Ramos (cell line): Measurements from ENCODE around the gene FAM83C.
"Not testable (repeated sequence)": the region's sequence is repeated elsewhere in the genome, so short reads cannot be mapped to it uniquely, and the experiment has no call there.

ENCODE experiments used
- in situ Hi-C: fragments of 300-500 bp; cut with MboI; formaldehyde crosslinking; loops from one replicate; pipeline ENCODE4 v1.14.3; 2022; ENCODE audit warnings: low sequenced_read_pairs; ENCODE audit not compliant: unreplicated experiment

Gene FAM83C

DNA sequence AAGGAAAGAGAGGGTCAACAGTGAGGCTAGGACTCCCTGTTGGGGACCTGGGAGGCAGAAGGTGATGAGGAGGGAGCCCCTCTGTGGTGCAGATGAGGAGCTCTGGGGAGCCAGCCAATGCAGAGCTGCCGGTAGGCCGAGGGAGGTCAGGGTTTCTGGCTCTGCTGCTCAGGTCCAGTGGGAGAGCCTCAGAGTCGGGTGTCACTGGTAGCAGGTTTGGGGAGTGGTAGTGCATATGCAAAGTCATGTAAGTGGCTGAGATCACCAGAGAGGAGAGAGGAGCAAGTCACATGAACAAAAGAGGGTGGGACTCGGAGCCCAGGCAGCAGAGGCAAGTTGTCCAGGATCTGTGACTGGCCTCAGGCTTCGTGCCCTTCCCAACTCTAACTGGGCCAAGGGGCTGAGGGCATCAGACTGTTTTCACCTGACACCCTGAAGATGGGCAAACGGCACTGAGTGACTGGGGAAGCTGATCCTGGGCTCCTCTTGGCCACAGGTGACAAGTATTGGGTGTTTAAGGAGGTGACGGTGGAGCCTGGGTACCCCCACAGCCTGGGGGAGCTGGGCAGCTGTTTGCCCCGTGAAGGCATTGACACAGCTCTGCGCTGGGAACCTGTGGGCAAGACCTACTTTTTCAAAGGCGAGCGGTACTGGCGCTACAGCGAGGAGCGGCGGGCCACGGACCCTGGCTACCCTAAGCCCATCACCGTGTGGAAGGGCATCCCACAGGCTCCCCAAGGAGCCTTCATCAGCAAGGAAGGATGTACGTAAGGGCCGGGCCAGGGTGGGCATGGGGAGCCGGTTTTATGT is 20.9 kb downstream of the FAM83C start:
- in situ Hi-C loops, result no loop called here

DNA sequence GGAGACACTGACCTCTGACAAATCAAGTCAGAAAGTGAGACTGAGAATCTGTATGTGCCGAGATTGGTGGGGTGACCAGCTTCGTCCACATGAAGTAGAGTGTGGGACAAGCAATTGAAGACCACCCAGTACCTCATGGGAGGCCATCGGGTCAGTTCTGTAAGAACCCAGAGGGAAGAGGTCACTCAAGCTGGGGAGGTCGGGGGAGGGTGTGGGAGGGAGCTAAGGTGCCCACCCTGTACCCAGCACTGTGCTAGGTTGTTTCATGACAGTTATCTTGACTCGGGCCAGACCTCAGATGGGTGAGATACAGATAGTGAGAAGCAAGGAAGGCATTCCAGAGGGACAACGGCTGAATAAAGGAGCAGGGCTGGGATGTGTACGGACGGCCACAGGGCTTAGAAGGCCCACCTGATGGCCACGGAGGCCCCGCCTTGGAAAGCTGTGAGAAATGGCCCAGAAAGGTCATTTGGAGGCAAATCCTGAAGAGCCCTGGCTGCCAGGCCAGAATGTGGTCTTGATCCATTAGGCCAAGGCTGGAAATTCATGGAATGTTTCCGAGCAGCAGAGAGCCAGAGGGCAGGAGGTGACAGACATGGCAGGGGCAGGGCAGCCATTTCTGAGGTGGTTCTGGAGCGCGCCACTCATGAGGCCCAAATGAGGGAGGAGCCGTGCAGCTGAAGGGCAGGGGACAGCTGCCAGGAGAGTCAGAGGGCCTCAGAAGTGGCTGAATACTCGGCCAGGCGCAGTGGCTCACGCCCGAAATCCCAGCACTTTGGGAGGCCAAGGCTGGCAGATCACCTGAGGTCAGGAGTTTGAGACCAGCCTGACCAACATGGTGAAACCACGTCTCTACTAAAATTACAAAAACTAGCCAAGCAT is 22.0 kb downstream of the FAM83C start:
- in situ Hi-C loops, result no loop called here

DNA sequence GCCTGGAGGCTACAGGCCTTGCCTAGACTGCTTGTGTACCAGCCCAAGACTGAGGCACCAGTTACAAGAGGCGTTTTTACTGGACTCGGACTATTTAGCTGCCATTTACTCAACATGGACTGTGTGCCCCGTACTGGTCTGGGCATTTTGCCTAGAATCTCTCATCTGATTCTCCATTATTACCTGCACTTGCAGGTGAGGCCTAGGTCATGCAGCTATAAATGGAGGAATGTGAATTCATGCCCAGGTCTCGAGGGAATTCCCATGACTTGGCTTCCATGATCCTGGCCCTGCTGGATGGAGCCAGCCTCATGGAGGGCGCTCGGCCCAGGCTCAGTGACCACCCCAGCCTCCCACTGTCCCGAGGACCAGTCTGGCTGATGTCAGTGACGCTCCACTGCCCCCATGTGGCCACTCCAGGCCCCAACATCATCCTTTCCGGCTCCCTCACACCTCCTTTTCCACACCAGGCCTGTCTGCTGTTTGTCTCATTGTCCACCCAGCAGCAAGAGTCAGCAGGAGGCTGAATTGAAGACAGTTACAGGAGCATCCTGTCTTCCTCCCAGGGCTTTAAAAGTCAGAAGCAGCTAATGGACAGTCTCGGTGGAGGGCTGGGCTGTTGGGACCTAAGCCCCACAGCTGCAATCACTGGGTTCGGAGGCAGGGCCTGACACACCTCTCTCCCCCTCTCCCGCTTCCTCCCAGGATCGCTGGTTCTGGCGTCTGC is 23.0 kb downstream of the FAM83C start:
- in situ Hi-C loops, result no loop called here

DNA sequence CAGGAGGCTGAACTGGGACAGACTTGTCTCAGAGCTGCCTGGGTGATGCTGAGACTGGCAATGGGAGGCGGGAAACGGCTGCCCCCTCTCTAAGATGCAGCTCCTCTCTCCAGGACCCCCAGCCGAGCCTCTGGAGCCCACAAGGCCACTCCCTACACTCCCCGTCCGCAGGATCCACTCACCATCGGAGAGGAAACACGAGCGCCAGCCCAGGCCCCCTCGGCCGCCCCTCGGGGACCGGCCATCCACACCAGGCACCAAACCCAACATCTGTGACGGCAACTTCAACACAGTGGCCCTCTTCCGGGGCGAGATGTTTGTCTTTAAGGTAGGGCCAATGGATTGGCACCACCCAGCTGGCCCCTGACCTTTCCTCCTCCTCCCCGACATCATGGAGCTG is 25.1 kb downstream of the FAM83C start:
- in situ Hi-C loops, result no loop called here

DNA sequence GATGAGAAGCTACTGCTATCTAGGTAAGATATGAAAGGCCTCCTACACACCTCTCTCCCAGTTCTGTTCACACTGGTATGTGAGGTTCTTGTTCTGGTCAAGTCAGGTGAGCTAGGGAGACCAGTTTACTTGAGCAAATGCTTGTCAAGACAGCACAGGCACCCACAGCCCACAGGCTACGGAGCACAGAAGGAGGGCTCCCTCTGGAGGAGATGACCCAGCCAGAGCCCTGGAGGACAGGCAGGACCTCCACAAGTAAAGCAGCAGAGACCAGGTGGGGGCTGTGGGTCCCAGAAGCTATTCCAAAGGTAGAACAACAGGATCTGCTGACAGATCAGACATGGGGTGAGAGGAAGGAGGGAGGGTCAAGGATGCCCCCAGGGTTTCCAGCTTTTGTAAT is 27.5 kb downstream of the FAM83C start:
- in situ Hi-C loops, result no loop called here

DNA sequence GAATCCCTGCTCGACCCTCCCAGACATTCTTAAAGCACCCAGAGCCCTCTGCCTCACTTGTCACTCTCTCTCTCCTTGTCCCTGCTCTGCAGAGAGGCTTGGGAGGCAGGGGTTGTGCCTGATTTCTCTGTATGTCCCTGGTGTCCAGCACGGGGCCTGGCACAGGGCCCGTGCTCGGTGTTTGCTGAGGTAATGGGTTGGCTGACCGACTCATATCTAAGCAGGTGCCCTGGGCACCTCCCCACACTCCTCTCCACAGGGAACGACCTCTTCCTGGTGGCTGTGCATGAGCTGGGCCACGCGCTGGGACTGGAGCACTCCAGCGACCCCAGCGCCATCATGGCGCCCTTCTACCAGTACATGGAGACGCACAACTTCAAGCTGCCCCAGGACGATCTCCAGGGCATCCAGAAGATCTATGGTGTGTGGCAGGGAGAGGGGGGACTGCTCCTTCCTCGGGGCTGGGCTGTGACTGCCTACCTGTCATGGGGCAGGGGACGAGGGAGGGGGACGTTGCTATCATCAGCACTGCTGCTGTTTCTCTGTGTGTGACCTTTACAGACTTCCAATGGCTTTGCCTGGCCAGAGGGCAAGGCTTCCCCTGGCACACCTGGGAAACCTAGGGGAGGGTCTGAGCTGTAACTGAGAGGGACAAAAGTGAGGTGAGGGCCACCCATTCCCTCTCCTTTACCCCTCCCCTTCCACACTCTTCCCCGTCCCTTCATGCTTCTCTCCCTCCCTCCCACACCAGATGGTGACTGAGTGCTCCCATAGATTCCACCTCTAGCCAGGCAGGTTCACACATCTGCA is 28.5 kb downstream of the FAM83C start:
- in situ Hi-C loops, result no loop called here

GRCh38 chr20:35262731-35263531 is 29.3 kb downstream of the FAM83C start:
- in situ Hi-C loops, result not testable (repeated sequence)

DNA sequence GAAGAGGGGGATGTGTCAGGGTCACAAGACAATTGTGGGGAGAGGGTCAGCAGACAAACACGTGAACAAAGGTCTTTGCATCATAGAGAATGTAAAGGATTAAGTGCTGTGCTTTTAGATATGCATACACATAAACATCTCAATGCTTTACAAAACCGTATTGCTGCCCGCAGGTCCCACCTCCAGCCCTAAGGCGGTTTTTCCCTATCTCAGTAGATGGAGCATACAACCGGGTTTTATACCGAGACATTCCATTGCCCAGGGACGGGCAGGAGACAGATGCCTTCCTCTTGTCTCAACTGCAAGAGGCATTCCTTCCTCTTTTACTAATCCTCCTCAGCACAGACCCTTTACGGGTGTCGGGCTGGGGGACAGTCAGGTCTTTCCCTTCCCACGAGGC is 29.9 kb downstream of the FAM83C start:
- in situ Hi-C loops, result not testable (repeated sequence)

GRCh38 chr20:35260426-35260825 is 31.8 kb downstream of the FAM83C start:
- in situ Hi-C loops, result no loop called here

DNA sequence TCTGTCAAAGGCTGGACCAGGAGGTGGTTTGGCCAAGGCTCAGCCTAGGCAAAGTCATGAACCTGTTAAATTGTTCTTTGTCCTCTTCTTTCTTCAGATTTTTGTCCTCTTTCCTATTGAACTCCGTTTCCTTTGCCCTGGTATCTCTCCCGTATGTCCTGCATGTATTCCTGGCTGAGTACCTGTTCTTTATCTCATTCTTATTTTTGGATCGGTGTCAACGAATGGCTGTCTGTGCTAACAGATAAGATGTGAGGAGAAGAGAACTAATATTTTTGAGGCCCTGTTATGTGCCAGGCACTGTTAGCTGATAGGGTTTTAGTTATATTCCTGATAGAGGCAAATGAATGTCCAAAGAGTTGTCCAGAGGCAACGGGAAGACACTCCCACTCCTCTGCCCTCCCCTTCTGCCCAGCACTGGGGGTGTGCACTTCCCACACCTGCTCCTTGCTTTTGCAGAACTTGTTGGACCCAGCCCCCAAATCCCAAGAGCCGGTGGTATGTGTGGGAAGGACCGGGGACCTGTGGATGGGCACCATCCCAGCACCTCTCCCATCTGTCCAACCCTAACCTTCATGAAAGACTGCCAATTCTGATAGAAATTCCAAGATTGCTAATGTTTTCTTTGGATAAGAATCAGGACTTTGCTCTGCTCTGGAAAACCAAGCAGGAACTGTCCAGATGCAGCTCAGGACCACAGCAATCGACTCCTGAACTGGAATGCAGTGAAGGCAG is 34.9 kb downstream of the FAM83C start:
- in situ Hi-C loops, result no loop called here

DNA sequence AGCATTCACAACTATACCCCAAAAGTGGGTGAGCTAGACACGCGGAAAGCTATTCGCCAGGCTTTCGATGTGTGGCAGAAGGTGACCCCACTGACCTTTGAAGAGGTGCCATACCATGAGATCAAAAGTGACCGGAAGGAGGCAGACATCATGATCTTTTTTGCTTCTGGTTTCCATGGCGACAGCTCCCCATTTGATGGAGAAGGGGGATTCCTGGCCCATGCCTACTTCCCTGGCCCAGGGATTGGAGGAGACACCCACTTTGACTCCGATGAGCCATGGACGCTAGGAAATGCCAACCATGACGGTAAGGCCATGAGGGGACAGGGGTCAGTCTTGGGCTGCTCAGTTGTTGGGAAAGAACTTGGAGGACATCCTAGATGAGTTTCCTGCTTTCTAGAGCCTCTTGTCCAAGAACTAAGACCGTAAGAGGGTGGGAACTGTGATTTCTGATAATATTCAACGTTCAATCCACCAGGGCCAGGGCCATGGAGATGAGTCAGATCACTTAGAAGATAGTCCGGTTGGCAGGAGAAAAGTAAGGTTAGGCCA is 37.7 kb downstream of the FAM83C start:
- in situ Hi-C loops, result no loop called here

DNA sequence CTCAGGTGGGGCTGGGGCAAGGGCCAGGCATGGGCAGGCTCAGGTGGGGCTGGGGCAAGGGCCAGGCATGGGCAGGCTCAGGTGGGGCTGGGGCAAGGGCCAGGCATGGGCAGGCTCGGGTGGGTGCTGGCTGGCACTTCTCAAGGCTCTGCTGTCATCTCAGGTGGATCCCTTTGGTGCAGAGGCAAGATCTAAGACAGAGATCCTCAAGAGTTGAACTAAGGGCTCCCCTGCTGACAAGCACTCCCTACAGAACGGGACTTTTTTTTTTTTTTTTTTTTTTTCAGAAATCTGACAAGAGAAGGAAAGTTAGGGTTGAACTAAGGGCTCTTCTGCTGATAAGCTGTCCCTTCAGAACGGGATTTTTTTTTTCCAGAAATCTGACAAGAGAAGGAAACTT is 39.2 kb downstream of the FAM83C start:
- in situ Hi-C loops, result no loop called here

- in situ Hi-C loops, result not testable (repeated sequence)
Measured at GRCh38 chr20:35252598-35252997, 39.6 kb downstream of the FAM83C start.

DNA sequence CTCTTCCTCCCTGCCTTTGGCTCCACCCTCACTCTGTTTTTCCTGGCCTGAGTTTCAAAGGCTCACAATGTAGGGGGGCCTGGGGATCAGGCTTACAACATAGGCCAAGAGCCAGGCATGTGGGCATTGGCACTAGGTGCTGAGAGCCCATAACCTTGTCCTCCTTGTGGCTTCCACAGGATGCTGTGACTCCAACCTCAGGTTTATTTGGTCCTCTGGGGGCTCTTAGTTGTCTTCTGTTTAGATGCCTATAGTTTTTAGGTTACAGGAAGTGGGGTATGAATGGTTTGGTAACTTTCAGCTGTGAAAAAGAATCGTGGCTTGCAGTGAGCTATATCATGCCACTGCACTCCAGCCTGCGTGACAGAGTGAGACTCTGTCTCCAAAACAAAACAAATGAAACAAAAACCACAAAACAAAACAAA is 40.2 kb downstream of the FAM83C start:
- in situ Hi-C loops, result no loop called here

GRCh38 chr20:35251613-35251940 is 40.6 kb downstream of the FAM83C start:
- in situ Hi-C loops, result no loop called here

DNA sequence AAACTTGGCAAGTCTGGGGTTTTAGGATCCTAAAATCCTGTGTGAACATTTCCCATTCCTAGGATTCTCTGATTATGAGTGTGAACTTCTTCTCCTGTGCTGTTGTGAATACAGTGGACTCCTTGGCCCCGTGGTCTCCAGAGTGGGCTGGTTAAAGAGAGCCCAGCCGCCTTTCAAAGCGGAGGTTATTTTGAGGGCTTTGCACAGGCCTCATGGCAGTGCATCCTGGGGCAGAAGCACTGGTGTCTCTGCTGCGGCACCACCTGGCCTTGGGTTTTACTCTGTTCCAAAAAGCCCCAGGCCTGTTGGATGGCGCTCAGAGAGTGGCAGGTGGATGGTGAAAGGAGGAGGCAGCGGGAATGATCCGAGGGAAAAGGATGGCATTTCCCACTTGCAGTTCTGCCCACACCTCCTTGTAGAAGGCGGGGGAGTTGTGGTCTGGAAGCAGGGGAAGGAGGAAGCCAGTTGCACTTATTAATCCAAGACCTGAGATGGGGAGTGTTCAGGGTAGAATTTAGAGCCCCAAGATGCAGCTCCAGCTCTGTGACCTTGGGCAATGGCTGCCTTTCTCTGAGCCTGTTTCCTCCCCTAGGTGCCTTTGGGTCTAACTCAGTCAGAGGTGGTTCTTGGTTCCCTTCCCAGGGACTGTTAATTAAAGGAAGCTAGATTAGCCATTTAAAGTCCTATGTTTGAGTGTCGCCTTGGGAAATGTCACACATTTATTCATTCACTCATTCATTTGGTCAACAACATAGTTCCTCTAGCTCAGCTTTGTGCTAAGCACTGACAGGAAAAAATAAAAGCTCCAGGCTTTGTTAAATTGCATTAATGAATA is 43.4 kb downstream of the FAM83C start:
- in situ Hi-C loops, result no loop called here

GRCh38 chr20:35246723-35247122 is 45.5 kb downstream of the FAM83C start:
- in situ Hi-C loops, result no loop called here
